Caco-2 (cell line): ENCODE results near the gene ATAD2B. TPM values are rescaled to one million over a fixed set of nuclear protein-coding genes. Genes with fewer than 3 reads are reported as not detected.

Source experiments
- BruUV-seq: library from RNA; stranded (reverse); fragments of 400-500 nt; replicated peaks from 2 replicates; lab custom pipeline; 2021; lab: Mats Ljungman, UMichigan
- CTCF ChIA-PET: fragments of 300-600 bp; sonication (Branson Sonifier 250); formaldehyde crosslinking; loops from one replicate; lab custom pipeline; 2022; ENCODE audit warnings: antibody characterized with exemption; lab: Charles Lee
- POLR2A ChIA-PET: fragments of 300-600 bp; sonication (Branson Sonifier 250); formaldehyde crosslinking; loops from one replicate; lab custom pipeline; 2022; ENCODE audit warnings: antibody characterized with exemption; lab: Charles Lee
- DNase-seq, 2 experiments: peaks; one replicate each; pipeline versions ENCODE4 v3.0.0 to v3.0.0-alpha.2; 2020 to 2022
- H3K27me3 ChIP-seq: replicated peaks from 2 replicates; pipeline ENCODE4 v1.6.0; 2011; ENCODE audit warnings: low read length; ENCODE audit not compliant: control insufficient read depth, insufficient read depth
- H3K36me3 ChIP-seq: 2 replicates; pipeline ENCODE4 v1.5.1; 2011; ENCODE audit warnings: low read length; ENCODE audit not compliant: control insufficient read depth, insufficient read depth
- H3K4me1 ChIP-seq: fragments of 250-450 bp; sonication (Bioruptor Pico); 2 replicates; pipeline ENCODE4 v1.5.1; 2020; ENCODE audit warnings: mild to moderate bottlenecking
- H3K4me3 ChIP-seq: 2 replicates; pipeline ENCODE4 v1.5.1; 2011; ENCODE audit warnings: low read depth, mild to moderate bottlenecking, control low read depth, low read length
- H3K9me3 ChIP-seq: fragments of 250-450 bp; sonication (Bioruptor Pico); 2 replicates; pipeline ENCODE4 v1.5.1; 2020; ENCODE audit warnings: mild to moderate bottlenecking, moderate library complexity
- H3K27ac Mint-ChIP-seq: one replicate; pipeline ENCODE4 v1.8.0; 2022; ENCODE audit warnings: mixed read lengths; ENCODE audit not compliant: unreplicated experiment
- H3K27me3 Mint-ChIP-seq: one replicate; pipeline ENCODE4 v1.8.0; 2022; ENCODE audit warnings: mixed read lengths; ENCODE audit not compliant: insufficient read depth, unreplicated experiment
- H3K36me3 Mint-ChIP-seq: one replicate; pipeline ENCODE4 v1.8.0; 2022; ENCODE audit warnings: mild to moderate bottlenecking, mixed read lengths; ENCODE audit not compliant: insufficient read depth, unreplicated experiment
- H3K4me1 Mint-ChIP-seq: one replicate; pipeline ENCODE4 v1.8.0; 2022; ENCODE audit warnings: low read depth, mixed read lengths; ENCODE audit not compliant: unreplicated experiment
- H3K4me3 Mint-ChIP-seq: one replicate; pipeline ENCODE4 v1.8.0; 2022; ENCODE audit warnings: mild to moderate bottlenecking, moderate library complexity, mixed read lengths; ENCODE audit not compliant: unreplicated experiment
- H3K9me3 Mint-ChIP-seq: one replicate; pipeline ENCODE4 v1.8.0; 2022; ENCODE audit warnings: mixed read lengths; ENCODE audit not compliant: unreplicated experiment
- CTCF ChIP-seq, 2 experiments: fragments of 200-600 bp in 1 of 2; IDR thresholded peaks; 1 replicate in 1 of 2; 2 replicates in 1 of 2; pipeline versions ENCODE4 v1.5.1 to v1.8.0; 2011 to 2022; ENCODE audit warnings: antibody characterized with exemption in 1 of 2, control low read depth in 1 of 2, inconsistent platforms in 1 of 2, low read depth in 1 of 2, low read length in 1 of 2, mild to moderate bottlenecking in 1 of 2, moderate library complexity in 1 of 2; ENCODE audit not compliant: insufficient read depth in 1 of 2, severe bottlenecking in 1 of 2, unreplicated experiment in 1 of 2
- intact Hi-C: fragments of 100-400 bp; cut with micrococcal nuclease; formaldehyde crosslinking; loops from one replicate; pipeline ENCODE4 v1.10.0; 2022; ENCODE audit not compliant: unreplicated experiment
- total RNA-seq: library from RNA; stranded (reverse); gene quantifications from 2 replicates; pipeline ENCODE4 v1.2.3, GENCODE V29; 2022

The ATAD2B gene
- total RNA-seq, 1 experiment from 2014 or later: 32.1 TPM

- intact Hi-C loops: no loop called here
- no peaks in the 10 kb centered on the region for H3K9me3 ChIP-seq
- ChIA-PET CTCF (no interaction called here), POLR2A (no interaction called here)
- no peaks in the 10 kb centered on the region for H3K4me1 ChIP-seq
- no peak for DNase-seq
- H3K4me3 ChIP-seq: no peak overlapping the region
- Mint-ChIP-seq H3K36me3 (peaks cover 47% of the 10 kb centered on the region), H3K27ac (no peak overlapping the region), H3K4me1 (no peaks in the 10 kb centered on the region), H3K9me3 (no peaks in the 10 kb centered on the region), H3K4me3 (no peak overlapping the region), H3K27me3 (no peaks in the 10 kb centered on the region)
- no peak for TF ChIP-seq CTCF (IDR thresholded peaks at IDR 0.05; ENCODE audit: insufficient read depth in 1 of 2, low read depth in 1 of 2, low read length in 1 of 2, severe bottlenecking in 1 of 2, unreplicated experiment in 1 of 2)
- no peaks in the 10 kb centered on the region for H3K27me3 ChIP-seq
- BruUV-seq: no TSS peak
- no peaks in the 10 kb centered on the region for H3K36me3 ChIP-seq
Observed at GRCh38 chr2:23859234-23859633, 67.7 kb downstream of the ATAD2B start.

- H3K9me3 Mint-ChIP-seq: no peaks in the 10 kb centered on the region
- Histone ChIP-seq H3K4me3 (no peak overlapping the region), H3K9me3 (no peaks in the 10 kb centered on the region), H3K4me1 (no peaks in the 10 kb centered on the region), H3K36me3 (no peaks in the 10 kb centered on the region), H3K27me3 (no peaks in the 10 kb centered on the region)
- peaks cover 21% of the 10 kb centered on the region for H3K36me3 Mint-ChIP-seq
- H3K4me1 Mint-ChIP-seq: no peaks in the 10 kb centered on the region
- no peak overlapping the region for H3K27ac Mint-ChIP-seq
- POLR2A ChIA-PET: no interaction called here
- H3K27me3 Mint-ChIP-seq: no peaks in the 10 kb centered on the region
- no peak for TF ChIP-seq CTCF (IDR thresholded peaks at IDR 0.05; ENCODE audit: insufficient read depth in 1 of 2, low read depth in 1 of 2, low read length in 1 of 2, severe bottlenecking in 1 of 2, unreplicated experiment in 1 of 2)
- no peak overlapping the region for H3K4me3 Mint-ChIP-seq
- CTCF ChIA-PET: no interaction called here
- intact Hi-C loops: no loop called here
- BruUV-seq: no TSS peak
- no peak for DNase-seq
Observed at GRCh38 chr2:23850564-23851256, 76.2 kb downstream of the ATAD2B start.

GRCh38 chr2:23844905-23845304 is 82.0 kb downstream of the ATAD2B start:
- no peak for DNase-seq
- H3K9me3 ChIP-seq: 0 out of 2 replicates have a peak, but pooled peaks cover 3% of the 10 kb centered on the region
- Mint-ChIP-seq H3K36me3 (peaks cover 19% of the 10 kb centered on the region), H3K27ac (no peak overlapping the region), H3K9me3 (peaks cover 20% of the 10 kb centered on the region), H3K27me3 (no peaks in the 10 kb centered on the region), H3K4me3 (no peak overlapping the region), H3K4me1 (peaks cover 7% of the 10 kb centered on the region)
- BruUV-seq: no TSS peak
- H3K4me1 ChIP-seq: no peaks in the 10 kb centered on the region
- TF ChIP-seq CTCF (IDR thresholded peaks at IDR 0.05; ENCODE audit: insufficient read depth in 1 of 2, low read depth in 1 of 2, low read length in 1 of 2, severe bottlenecking in 1 of 2, unreplicated experiment in 1 of 2): no peak
- no peak overlapping the region for H3K4me3 ChIP-seq
- intact Hi-C loops: no loop called here
- H3K27me3 ChIP-seq: no peaks in the 10 kb centered on the region
- no peaks in the 10 kb centered on the region for H3K36me3 ChIP-seq
- CTCF ChIA-PET: no interaction called here
- POLR2A ChIA-PET: no interaction called here
